NCI-H345 treated with DMSO at 0.1 percent for 48 hours (cell line): Measurements from ENCODE around the gene RIC3.

Source experiments
- DNase-seq: peaks from one replicate; lab custom pipeline; 2025; ENCODE audit not compliant: unreplicated experiment; lab: John Stamatoyannopoulos, UW

Gene RIC3

GRCh38 chr11:8069771-8070170 is 99.1 kb downstream of the RIC3 start:
- DNase-seq = no peak

- DNase-seq = no peak
Observed at GRCh38 chr11:8068605-8069221, 100.1 kb downstream of the RIC3 start.

DNA sequence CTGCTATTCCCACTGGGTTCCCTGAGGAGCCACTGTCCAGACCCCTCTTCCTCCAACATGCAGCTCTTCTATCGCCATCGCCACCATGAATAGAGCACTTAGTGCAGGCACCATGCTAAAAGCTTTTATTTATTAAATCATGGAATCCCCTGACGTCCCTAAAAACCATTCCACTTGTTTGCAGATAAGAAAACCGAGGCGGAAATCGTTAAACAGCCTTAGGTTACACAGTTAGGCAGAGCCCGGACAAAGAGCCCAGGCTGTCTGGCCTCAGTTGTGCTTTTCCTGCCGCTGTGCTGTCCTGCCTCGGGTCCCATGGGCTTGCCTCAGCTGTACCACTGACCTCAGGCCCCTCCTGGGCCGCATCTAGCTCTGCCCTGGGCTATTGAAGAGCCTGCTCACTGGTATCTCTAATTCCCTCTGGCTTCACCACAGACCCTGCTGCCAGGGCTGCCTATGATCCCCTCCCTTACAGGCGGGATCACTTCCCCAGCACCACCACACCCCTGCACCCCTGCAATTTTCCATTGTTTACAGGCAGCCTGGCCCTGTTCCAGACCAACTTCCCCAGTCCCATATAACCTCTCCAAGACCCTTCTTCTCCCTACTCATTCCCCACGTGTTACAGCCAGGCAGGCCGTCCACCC is 100.8 kb downstream of the RIC3 start:
- DNase-seq = no peak

DNA sequence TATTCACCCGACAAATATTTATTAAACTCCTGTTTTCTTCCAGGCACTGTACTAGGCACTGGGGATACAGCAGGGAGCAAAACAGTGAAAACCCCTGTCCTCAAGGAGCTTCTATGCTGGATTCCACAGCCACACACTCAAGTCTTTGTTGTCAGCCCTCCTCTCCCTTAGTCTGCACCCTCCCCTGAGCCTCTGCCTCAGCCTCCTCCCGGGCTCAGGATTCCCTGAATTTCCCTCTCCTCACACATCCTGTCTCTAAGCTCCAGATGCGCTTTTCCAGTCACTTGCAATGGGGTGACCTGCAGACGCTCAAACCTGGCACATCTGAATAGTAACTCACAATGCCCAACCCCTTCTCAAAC is 101.3 kb downstream of the RIC3 start:
- DNase-seq = no peak

DNA sequence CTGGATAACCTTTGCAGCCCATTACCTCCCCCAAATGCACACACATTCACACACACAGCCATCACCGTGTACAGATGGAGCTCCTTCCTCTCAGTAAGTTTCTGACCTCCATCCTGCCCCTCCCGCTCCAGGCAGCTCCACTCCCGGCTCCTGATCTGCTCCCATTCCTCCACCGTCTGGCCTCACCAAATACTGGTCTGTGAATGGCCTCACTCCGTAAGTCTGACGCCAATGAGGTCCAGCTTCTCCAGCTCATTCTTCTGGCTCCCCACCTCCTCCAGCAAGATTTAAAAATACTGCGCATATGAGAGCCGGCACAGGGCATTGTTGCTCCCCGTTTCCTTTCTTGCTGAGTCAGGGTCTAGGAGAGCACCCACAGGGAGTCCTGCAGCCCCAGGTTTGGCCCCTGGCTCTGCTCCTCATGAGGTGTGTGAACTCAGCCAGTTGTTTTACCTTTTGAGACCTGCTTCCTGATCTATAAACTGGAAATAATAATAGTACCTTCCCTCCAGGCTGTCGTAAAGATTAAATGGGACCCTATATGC is 101.8 kb downstream of the RIC3 start:
- DNase-seq = no peak

- DNase-seq = no peak
Observed at GRCh38 chr11:8066036-8066910, 102.6 kb downstream of the RIC3 start.

DNA sequence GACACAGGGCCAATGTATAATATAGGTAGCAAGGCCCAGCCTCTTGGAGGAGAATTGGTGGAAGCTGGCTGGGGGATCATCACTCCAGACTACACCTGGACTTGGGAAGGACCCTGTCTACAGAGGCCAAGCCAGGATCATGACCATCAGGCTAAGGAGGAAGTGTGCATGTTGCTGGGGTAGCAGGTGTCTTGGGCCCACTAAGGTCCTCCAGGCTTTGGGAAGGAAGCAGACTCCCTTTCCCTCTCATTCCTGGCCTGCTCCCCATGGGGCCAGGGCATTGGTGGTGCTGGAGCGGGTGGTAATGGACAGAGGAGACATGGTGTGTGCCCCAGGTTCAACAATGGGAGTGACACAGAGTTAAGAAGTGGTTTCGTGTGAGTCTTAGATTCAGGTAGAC is 103.8 kb downstream of the RIC3 start:
- DNase-seq = no peak

- no peak for DNase-seq
Observed at GRCh38 chr11:8063324-8063723, 105.5 kb downstream of the RIC3 start.

DNA sequence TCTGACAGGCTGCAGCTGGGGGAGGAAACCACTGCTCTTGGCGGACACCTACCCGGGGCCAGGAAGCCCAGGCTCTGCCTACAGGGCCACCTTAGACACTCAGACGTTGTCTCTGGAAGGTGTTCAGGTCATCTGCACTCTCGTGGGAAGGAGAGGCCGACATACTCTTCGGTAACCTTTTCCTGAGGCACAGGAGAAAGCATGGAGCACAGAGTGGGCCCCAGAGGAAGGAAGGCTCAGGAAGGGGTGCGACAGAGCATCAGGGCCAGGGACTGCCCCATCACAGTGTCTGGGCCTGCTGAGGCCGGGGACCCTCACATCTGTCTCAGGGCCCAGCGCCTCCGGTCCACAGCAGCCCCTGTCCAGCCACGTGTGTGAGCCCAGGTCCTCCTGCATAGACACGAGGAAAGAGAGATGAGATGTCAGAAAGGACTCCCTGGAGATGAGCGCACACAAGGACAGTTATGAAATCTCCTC is 106.0 kb downstream of the RIC3 start:
- DNase-seq = no peak

DNA sequence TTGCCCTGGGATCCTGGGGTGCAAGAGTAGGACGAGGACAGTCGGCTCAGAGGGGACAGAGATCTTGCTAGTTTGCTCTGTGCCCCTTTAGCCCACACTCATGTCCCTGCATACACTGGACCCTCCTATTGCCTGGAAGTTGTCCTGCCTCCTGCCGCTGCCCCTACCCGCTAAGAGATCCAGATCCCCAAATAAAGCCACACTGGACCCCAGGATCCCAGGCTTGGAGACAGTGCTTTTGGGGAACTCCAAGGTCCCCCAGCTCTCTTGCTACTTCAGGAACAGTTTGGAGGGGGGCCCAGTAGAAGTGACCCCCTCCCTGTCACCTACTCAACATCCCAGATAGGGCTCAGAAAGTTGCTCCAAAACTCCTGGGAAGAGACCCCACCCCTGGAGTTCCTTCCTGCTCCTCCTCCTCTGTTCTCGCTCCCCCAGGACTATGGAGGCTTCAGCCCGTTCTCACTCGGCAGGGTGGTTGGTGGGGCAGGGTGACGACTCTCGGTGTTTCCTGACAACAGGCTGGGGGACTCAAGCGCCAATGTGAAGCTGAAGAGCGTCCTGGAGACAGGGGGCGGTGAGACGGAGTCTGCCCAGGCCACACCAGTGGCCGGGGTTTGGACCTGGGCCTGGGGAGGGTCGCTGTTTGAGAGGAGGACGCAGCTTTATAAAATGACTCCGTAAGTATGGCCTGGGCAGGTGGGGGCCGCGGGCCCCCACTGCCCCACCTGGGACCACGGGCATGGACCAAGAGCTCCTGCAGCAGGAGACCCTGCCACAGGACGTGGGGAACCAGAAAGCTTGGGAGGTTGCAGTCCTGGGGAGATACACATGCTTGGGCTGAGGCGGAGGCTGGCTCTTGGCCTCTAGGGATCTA is 107.0 kb downstream of the RIC3 start:
- no peak for DNase-seq

- DNase-seq = no peak
Observed at GRCh38 chr11:8060801-8061554, 107.8 kb downstream of the RIC3 start.

GRCh38 chr11:8060146-8060719 is 108.6 kb downstream of the RIC3 start:
- DNase-seq = peak; percentile 60

- DNase-seq = no peak
Observed at GRCh38 chr11:8059571-8060011, 109.2 kb downstream of the RIC3 start.

GRCh38 chr11:8059030-8059429 is 109.8 kb downstream of the RIC3 start:
- no peak for DNase-seq

DNA sequence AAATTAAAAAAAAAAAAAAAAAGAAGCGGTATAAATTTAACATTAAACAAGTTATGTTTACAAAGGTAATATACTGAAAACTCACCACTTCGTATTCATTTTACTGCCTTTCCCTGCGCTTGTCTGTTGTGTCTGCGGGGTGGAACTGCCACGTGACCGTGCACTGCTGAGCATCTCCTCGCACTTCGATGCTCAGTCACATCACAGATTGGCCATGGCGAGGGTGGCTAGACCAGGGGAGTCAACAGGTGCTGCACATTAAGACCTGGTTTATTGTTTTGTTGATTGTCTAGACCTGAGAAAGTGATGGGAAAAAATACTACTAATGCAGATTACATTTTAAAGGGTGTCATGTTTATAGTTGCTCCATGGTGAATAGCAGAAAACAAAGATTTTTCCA is 110.6 kb downstream of the RIC3 start:
- DNase-seq = no peak

DNA sequence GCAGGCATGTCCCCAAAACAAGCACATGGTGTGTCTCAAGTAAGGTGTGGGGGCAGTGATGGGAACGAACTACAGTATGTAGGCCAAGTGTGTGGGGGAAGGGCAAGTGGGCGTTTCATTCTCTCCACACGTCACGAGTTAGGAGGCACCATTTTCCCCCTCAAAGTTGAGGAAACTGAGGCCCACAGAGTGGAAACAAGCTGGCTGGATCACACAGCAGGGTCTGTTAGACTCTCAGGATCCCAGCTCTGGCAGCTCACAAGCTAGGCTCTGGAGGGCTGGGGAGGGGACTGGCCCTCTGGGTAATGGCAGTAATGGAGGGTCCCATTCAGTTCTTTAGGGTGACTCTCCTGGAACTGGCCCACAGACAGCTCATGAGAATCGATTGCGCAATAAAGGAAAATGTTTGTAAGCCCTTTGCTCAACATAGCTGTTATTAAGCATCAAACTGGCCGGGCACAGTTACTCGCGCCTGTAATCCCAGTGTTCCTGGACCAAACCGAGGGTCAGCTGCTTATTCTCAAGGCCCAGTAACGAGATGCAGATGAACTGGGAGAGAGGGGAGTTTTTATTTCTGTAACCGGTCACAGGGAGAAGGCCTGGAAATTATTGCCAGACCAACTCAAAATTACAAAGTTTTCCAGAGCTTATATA is 111.9 kb downstream of the RIC3 start:
- DNase-seq = no peak
